ENCODE data around the gene C8B.

Gene C8B

GRCh38 chr1:56917356-56917755 lies 48.5 kb downstream of the C8B start:
- no peak overlapping the region for H3K9ac ChIP-seq
- H3K27me3 ChIP-seq (ENCODE audit: insufficient read depth, low read depth), result no peaks in the 10 kb centered on the region
- no peaks in the 10 kb centered on the region for H3K36me3 ChIP-seq (ENCODE audit: insufficient read depth)
- no peaks in the 10 kb centered on the region for H3K79me2 ChIP-seq (ENCODE audit: insufficient read depth, low read depth)
- H3K4me3 ChIP-seq (IDR thresholded peaks at IDR 0.05; ENCODE audit: insufficient read depth, low read depth, low read length), result no peak overlapping the region
- no peak overlapping the region for H3K27ac ChIP-seq
- TF ChIP-seq CTCF (conservative IDR thresholded peaks at IDR 0.05; ENCODE audit: low read depth, low read length), result no peak
- no peak overlapping the region for H2AFZ ChIP-seq (ENCODE audit: low read depth)
- no peak overlapping the region for H3K4me2 ChIP-seq
- H4K20me1 ChIP-seq (ENCODE audit: insufficient read depth), result no peaks in the 10 kb centered on the region
- H3K4me1 ChIP-seq (ENCODE audit: low read depth, poor library complexity, severe bottlenecking), result no peaks in the 10 kb centered on the region

GRCh38 chr1:56916630-56917029 lies 49.2 kb downstream of the C8B start:
- no peaks in the 10 kb centered on the region for H3K79me2 ChIP-seq (ENCODE audit: insufficient read depth, low read depth)
- no peak overlapping the region for H3K27ac ChIP-seq
- no peaks in the 10 kb centered on the region for H4K20me1 ChIP-seq (ENCODE audit: insufficient read depth)
- H3K4me3 ChIP-seq (IDR thresholded peaks at IDR 0.05; ENCODE audit: insufficient read depth, low read depth, low read length), result no peak overlapping the region
- no peak overlapping the region for H3K4me2 ChIP-seq
- no peaks in the 10 kb centered on the region for H3K27me3 ChIP-seq (ENCODE audit: insufficient read depth, low read depth)
- no peak for TF ChIP-seq CTCF (conservative IDR thresholded peaks at IDR 0.05; ENCODE audit: low read depth, low read length)
- H3K9ac ChIP-seq, result no peak overlapping the region
- no peaks in the 10 kb centered on the region for H3K4me1 ChIP-seq (ENCODE audit: low read depth, poor library complexity, severe bottlenecking)
- H3K36me3 ChIP-seq (ENCODE audit: insufficient read depth), result no peaks in the 10 kb centered on the region
- no peak overlapping the region for H2AFZ ChIP-seq (ENCODE audit: low read depth)

- H3K36me3 ChIP-seq (ENCODE audit: insufficient read depth), result no peaks in the 10 kb centered on the region
- no peaks in the 10 kb centered on the region for H3K27me3 ChIP-seq (ENCODE audit: insufficient read depth, low read depth)
- H4K20me1 ChIP-seq (ENCODE audit: insufficient read depth), result no peaks in the 10 kb centered on the region
- H3K79me2 ChIP-seq (ENCODE audit: insufficient read depth, low read depth), result no peaks in the 10 kb centered on the region
- no peak overlapping the region for H3K4me3 ChIP-seq (IDR thresholded peaks at IDR 0.05; ENCODE audit: insufficient read depth, low read depth, low read length)
- H2AFZ ChIP-seq (ENCODE audit: low read depth), result no peak overlapping the region
- no peak overlapping the region for H3K4me2 ChIP-seq
- H3K27ac ChIP-seq, result no peak overlapping the region
- H3K9ac ChIP-seq, result no peak overlapping the region
- TF ChIP-seq CTCF (conservative IDR thresholded peaks at IDR 0.05; ENCODE audit: low read depth, low read length), result no peak
- H3K4me1 ChIP-seq (ENCODE audit: low read depth, poor library complexity, severe bottlenecking), result no peaks in the 10 kb centered on the region
These were observed 49.9 kb downstream of the C8B start for GRCh38 chr1:56915960-56916359.

GRCh38 chr1:56912325-56912724 lies 53.5 kb downstream of the C8B start:
- Histone ChIP-seq H3K9ac (no peak overlapping the region), H3K27ac (no peak overlapping the region), H3K4me1 (ENCODE audit: low read depth, poor library complexity, severe bottlenecking) (no peaks in the 10 kb centered on the region), H2AFZ (ENCODE audit: low read depth) (no peak overlapping the region), H3K79me2 (ENCODE audit: insufficient read depth, low read depth) (no peaks in the 10 kb centered on the region), H3K4me2 (no peak overlapping the region), H4K20me1 (ENCODE audit: insufficient read depth) (no peaks in the 10 kb centered on the region), H3K4me3 (IDR thresholded peaks at IDR 0.05; ENCODE audit: insufficient read depth, low read depth, low read length) (no peak overlapping the region), H3K36me3 (ENCODE audit: insufficient read depth) (no peaks in the 10 kb centered on the region), H3K27me3 (ENCODE audit: insufficient read depth, low read depth) (no peaks in the 10 kb centered on the region)
- TF ChIP-seq CTCF (conservative IDR thresholded peaks at IDR 0.05; ENCODE audit: low read depth, low read length), result no peak
